Heart left ventricle (tissue), 16 donors: Measurements from ENCODE around the gene OPHN1. TPM values are rescaled to one million over a fixed set of nuclear protein-coding genes. Genes with fewer than 3 reads are reported as not detected.
A peak's percentile ranks its signal among the peaks of the same experiment; 100 is the strongest.

Experiments used
- ATAC-seq, 4 donors: fragments of 200-7000 bp; cut with Tn5 transposase; one replicate each; pipeline ENCODE4 v1.9.1; 2020 to 2022; ENCODE audit warnings: moderate library complexity in 4 of 4, mild to moderate bottlenecking in 3 of 4, moderate number of reproducible peaks in 1 of 4
- DNase-seq, 5 donors: peaks; one replicate each; pipeline ENCODE4 v3.0.0-alpha.2; 2020
- H3K27ac ChIP-seq, 12 donors: fragments of 200-600 bp; sonication (generic) in 4 of 12; one replicate each; pipeline versions ENCODE4 v1.5.0 to v1.8.0; 2016 to 2022; ENCODE audit warnings: mild to moderate bottlenecking in 2 of 12
- H3K27me3 ChIP-seq, 9 donors: fragments of 200-600 bp; sonication (generic) in 2 of 9; one replicate each; pipeline versions ENCODE4 v1.5.1 to v1.8.0; 2016 to 2022; ENCODE audit warnings: mild to moderate bottlenecking in 3 of 9
- H3K36me3 ChIP-seq, 9 donors: fragments of 200-600 bp; sonication (generic) in 2 of 9; one replicate each; pipeline versions ENCODE4 v1.5.0 to v1.8.0; 2018 to 2022; ENCODE audit warnings: mild to moderate bottlenecking in 2 of 9
- H3K4me1 ChIP-seq, 12 donors: fragments of 200-600 bp; sonication (generic) in 4 of 12; one replicate each; pipeline versions ENCODE4 v1.5.0 to v1.8.0; 2016 to 2022; ENCODE audit warnings: mild to moderate bottlenecking in 3 of 12
- H3K4me3 ChIP-seq, 12 donors: fragments of 200-600 bp; sonication (generic) in 4 of 12; one replicate each; pipeline versions ENCODE4 v1.5.0 to v1.8.0; 2017 to 2022; ENCODE audit warnings: mild to moderate bottlenecking in 9 of 12, moderate library complexity in 4 of 12
- H3K9me3 ChIP-seq, 12 donors: fragments of 200-600 bp; sonication (generic) in 4 of 12; one replicate each; pipeline versions ENCODE4 v1.5.0 to v1.8.0; 2016 to 2022; ENCODE audit warnings: mild to moderate bottlenecking in 1 of 12
- POLR2A ChIP-seq, 2 donors: fragments of 450-650 bp; IDR thresholded peaks; one replicate each; pipeline ENCODE4 v1.6.1; 2017; ENCODE audit warnings: antibody characterized with exemption in 2 of 2, mild to moderate bottlenecking in 2 of 2, moderate library complexity in 2 of 2
- WGBS, 4 donors: extraction: QIAGEN DNeasy Blood & Tissue Kit in 2 of 4; methylation state at CpG; one replicate each; pipeline versions ENCODE4 v1.1.5 to v1.1.7; 2013 to 2018; 5-methylcytosine and 5-hydroxymethylcytosine counted together
- intact Hi-C, 10 donors: fragments of 100-400 bp; cut with DNase I; formaldehyde crosslinking; loops; one replicate each; pipeline versions ENCODE4 v1.11.1 to v1.14.2; 2022
- polyA plus RNA-seq, 2 donors: library from polyadenylated mRNA; stranded (reverse); fragments of 200-250 nt; gene quantifications; one replicate each; pipeline ENCODE4 v1.2.3, GENCODE V29; 2013
- total RNA-seq, 9 donors: library from RNA; depleted of rRNA in 2 of 9; stranded (reverse); fragments of >200 nt in 2 of 9; fragmentation: NEBNext Ultra II Directional in 3 of 9; extraction: Animal tissue kit (Norgen Biotek cat#: 25700) in 3 of 9; gene quantifications; one replicate each; pipeline versions ENCODE4 v1.1.0 to v1.2.4, GENCODE V29; 2016 to 2023
- TF ChIP-seq, protein P1 (sequence below), 12 donors: fragments of 200-600 bp; sonication (generic) in 4 of 12; IDR thresholded peaks; one replicate each; pipeline versions ENCODE4 v1.5.0 to v1.8.0; 2018 to 2022; ENCODE audit warnings: antibody characterized with exemption in 12 of 12, mild to moderate bottlenecking in 5 of 12
- donor health status: ischemic (EF 13 %, LVEDD 7.1; RV severe dilation, severe dysfunction).
- donor health status: healthy with polysubstance abuse.
- donor health status: DM: no; HTN: yes; CAD: no.
- donor health status: DM: no; HTN: no; CAD: no.
- donor health status: ischemic (EF 25% LVEDD 6.9; RV normal size, moderate dysfunction).
- donor health status: ischemic (EF 25% LVEDD 5.7; RV mildly dilated, moderate dysfunction).
- donor health status: healthy.
- donor health status: DM: yes; HTN: yes; CAD: no.
- donor health status: ischemic (EF 35%, LVEDD 5.7; RV mildly dilated, moderate dysfunction).
- donor health status: nonischemic (EF 11% LVEDD 7.7; RV severe dilation, severe dysfunction).
- donor health status: DM: yes; HTN: yes; CAD: no.
- donor health status: PGD.
- donor health status: ischemic (EF 29% LVEDD 5.4; RV normal size, mild dysfunction).
- donor health status: nonischemic (EF 23%, LVEDD 6.1; RV moderate dilation, normal function).

The OPHN1 gene
- total and polyA plus RNA-seq, 11 donors = 0.95 to 9.6 (median 5.7) TPM

GRCh38 chrX:68455151-68455510 is 21.8 kb upstream of the OPHN1 start:
- intact Hi-C loops = no loop called here
- TF ChIP-seq POLR2A (IDR thresholded peaks at IDR 0.05) = no peak
- TF ChIP-seq, protein P1, sequence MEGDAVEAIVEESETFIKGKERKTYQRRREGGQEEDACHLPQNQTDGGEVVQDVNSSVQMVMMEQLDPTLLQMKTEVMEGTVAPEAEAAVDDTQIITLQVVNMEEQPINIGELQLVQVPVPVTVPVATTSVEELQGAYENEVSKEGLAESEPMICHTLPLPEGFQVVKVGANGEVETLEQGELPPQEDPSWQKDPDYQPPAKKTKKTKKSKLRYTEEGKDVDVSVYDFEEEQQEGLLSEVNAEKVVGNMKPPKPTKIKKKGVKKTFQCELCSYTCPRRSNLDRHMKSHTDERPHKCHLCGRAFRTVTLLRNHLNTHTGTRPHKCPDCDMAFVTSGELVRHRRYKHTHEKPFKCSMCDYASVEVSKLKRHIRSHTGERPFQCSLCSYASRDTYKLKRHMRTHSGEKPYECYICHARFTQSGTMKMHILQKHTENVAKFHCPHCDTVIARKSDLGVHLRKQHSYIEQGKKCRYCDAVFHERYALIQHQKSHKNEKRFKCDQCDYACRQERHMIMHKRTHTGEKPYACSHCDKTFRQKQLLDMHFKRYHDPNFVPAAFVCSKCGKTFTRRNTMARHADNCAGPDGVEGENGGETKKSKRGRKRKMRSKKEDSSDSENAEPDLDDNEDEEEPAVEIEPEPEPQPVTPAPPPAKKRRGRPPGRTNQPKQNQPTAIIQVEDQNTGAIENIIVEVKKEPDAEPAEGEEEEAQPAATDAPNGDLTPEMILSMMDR (IDR thresholded peaks at IDR 0.05) = no peak
- ATAC-seq (no peak), DNase-seq (no peak)
- Histone ChIP-seq H3K4me3 (no peak overlapping the region), H3K27me3 (no peaks in the 10 kb centered on the region), H3K36me3 (no peaks in the 10 kb centered on the region), H3K27ac (no peak overlapping the region), H3K4me1 (no peaks in the 10 kb centered on the region), H3K9me3 (no peaks in the 10 kb centered on the region)
- WGBS, 4 donors = 90 to 98% (median 95%) methylated on average over 4 of the region's 4 CpGs

DNA sequence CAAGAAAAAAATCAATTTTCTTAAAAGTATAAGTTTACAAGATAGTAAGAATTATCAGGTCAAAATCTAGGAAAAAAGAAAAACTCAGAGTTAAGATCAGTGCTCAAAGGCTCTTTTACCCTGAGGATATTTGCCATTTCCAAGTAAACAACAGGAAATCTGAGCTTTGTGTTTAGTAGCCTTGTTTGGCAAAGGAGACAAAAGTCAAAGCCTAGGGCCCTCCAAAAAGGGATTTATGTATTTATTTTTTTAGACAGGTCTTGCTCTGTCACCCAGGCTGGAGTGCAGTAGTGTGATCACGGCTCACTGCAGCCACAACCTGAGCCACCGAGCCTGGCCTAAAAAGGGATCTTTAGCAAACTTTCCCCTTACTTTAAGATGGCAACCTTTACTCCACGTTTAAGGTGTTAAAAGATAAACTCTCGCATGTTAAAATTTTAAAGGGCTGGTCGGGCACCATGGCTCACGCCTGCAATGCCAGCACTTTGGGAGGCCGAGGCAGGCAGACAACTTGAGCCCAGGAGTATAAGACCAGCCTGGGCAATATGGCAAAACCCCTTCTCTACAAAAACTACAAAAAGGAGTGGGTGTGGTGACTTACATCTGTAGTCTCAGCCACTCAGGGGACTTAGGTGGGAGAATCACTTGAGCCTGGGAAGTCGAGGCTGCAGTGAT is 21.3 kb upstream of the OPHN1 start:
- no peaks in the 10 kb centered on the region for H3K27me3 ChIP-seq
- no peaks in the 10 kb centered on the region for H3K9me3 ChIP-seq
- no peaks in the 10 kb centered on the region for H3K4me1 ChIP-seq
- TF ChIP-seq, protein P1 (IDR thresholded peaks at IDR 0.05) = no peak
- no peak for TF ChIP-seq POLR2A (IDR thresholded peaks at IDR 0.05)
- intact Hi-C loops = no loop called here
- H3K36me3 ChIP-seq = no peaks in the 10 kb centered on the region
- DNase-seq = no peak
- no peak overlapping the region for H3K4me3 ChIP-seq
- H3K27ac ChIP-seq = no peak overlapping the region
- no peak for ATAC-seq
- WGBS, 4 donors = 74 to 85% (median 78%) methylated on average over 8 of the region's 8 CpGs

GRCh38 chrX:68451720-68452119 is 18.4 kb upstream of the OPHN1 start:
- WGBS, 4 donors = 71 to 83% (median 79%) methylated on average over 8 of the region's 8 CpGs
- intact Hi-C loops = no loop called here
- Histone ChIP-seq H3K27ac (no peak overlapping the region), H3K27me3 (no peaks in the 10 kb centered on the region), H3K36me3 (no peaks in the 10 kb centered on the region), H3K9me3 (no peaks in the 10 kb centered on the region), H3K4me1 (no peaks in the 10 kb centered on the region), H3K4me3 (no peak overlapping the region)
- TF ChIP-seq POLR2A (IDR thresholded peaks at IDR 0.05) = no peak
- TF ChIP-seq, protein P1 (IDR thresholded peaks at IDR 0.05) = no peak
- ATAC-seq (no peak), DNase-seq (no peak)

GRCh38 chrX:68443155-68443868 is 10.0 kb upstream of the OPHN1 start:
- H3K4me3 ChIP-seq = no peak overlapping the region
- intact Hi-C loops = no loop called here
- WGBS, 4 donors = 55 to 57% (median 57%) methylated on average over 6 of the region's 6 CpGs
- no peaks in the 10 kb centered on the region for H3K9me3 ChIP-seq
- no peaks in the 10 kb centered on the region for H3K36me3 ChIP-seq
- H3K4me1 ChIP-seq = peaks cover 0 to 16% (median 5%) of the 10 kb centered on the region in 12 donors
- TF ChIP-seq, protein P1 (IDR thresholded peaks at IDR 0.05) = no peak
- TF ChIP-seq POLR2A (IDR thresholded peaks at IDR 0.05) = no peak
- DNase-seq (peak in 2 of 5 donors; percentile 19 to 36), ATAC-seq (peak in 1 of 4 donors; percentile 47)
- peaks cover 0 to 14% (median 0%) of the 10 kb centered on the region in 9 donors for H3K27me3 ChIP-seq
- peak overlapping the region in 2 of 12 donors; percentile 2 to 9 for H3K27ac ChIP-seq
